Kidney epithelial cell (primary cell): ENCODE data around the gene PLIN1. TPM values are rescaled to one million over a fixed set of nuclear protein-coding genes. Genes with fewer than 3 reads are reported as not detected.

Experiments
- total RNA-seq: library from RNA; depleted of rRNA; stranded (reverse); fragments of >200 nt; gene quantifications from 2 replicates; pipeline ENCODE4 v1.2.3, GENCODE V29; 2015

The PLIN1 gene
- total RNA-seq, 1 donor from 2014 or later: 0.08 TPM

Other genes starting within 250 kb of the PLIN1 start
- 0.04 and 0.21 TPM in 2 replicates for gene RHCG, start 182.8 kb downstream of the PLIN1 start, total RNA-seq
- 1.7 and 2.2 TPM in 2 replicates for gene TICRR, start 103.9 kb downstream of the PLIN1 start, total RNA-seq
- 5.4 and 7.4 TPM in 2 replicates for gene KIF7, start 23.9 kb downstream of the PLIN1 start, total RNA-seq
- gene PEX11A, start 11.4 kb upstream of the PLIN1 start, total RNA-seq: 4.0 and 4.8 TPM in 2 replicates
- 0.25 and 0.41 TPM in 2 replicates for gene WDR93, start 11.4 kb upstream of the PLIN1 start, total RNA-seq
- 2.6 and 2.8 TPM in 2 replicates for gene MESP1, start 71.9 kb upstream of the PLIN1 start, total RNA-seq
- gene MESP2, start 97.0 kb upstream of the PLIN1 start, total RNA-seq: 0.27 and 0.29 TPM in 2 replicates
- gene ANPEP, start 135.5 kb upstream of the PLIN1 start, total RNA-seq: 9.4 and 11.6 TPM in 2 replicates
- gene AP3S2, start 214.6 kb upstream of the PLIN1 start, total RNA-seq: 47.1 and 66.6 TPM in 2 replicates
- 10.5 and 11.2 TPM in 2 replicates for gene ARPIN, start 233.6 kb upstream of the PLIN1 start, total RNA-seq